Hepatocyte (in vitro differentiated cells): ENCODE data around the gene SLC5A6. TPM values are rescaled to one million over a fixed set of nuclear protein-coding genes. Genes with fewer than 3 reads are reported as not detected.

ENCODE experiments used
- DNase-seq: peaks from one replicate; pipeline ENCODE4 v3.0.0-alpha.2; 2016; ENCODE audit warnings: low spot score
- H2AFZ ChIP-seq: fragments of 200-600 bp; sonication (generic); 2 replicates; pipeline ENCODE4 v1.6.0; 2016; ENCODE audit warnings: antibody characterized with exemption, mild to moderate bottlenecking
- H3K27ac ChIP-seq: fragments of 200-600 bp; sonication (generic); 2 replicates; pipeline ENCODE4 v1.5.1; 2016; ENCODE audit warnings: mild to moderate bottlenecking
- H3K27me3 ChIP-seq: fragments of 200-600 bp; sonication (generic); 2 replicates; pipeline ENCODE4 v1.6.1; 2016
- H3K36me3 ChIP-seq: fragments of 200-600 bp; sonication (generic); replicated peaks from 2 replicates; pipeline ENCODE4 v1.5.1; 2016; ENCODE audit warnings: low read depth; ENCODE audit not compliant: insufficient read depth
- H3K4me1 ChIP-seq: fragments of 200-600 bp; sonication (generic); 2 replicates; pipeline ENCODE4 v1.5.1; 2016; ENCODE audit warnings: mild to moderate bottlenecking, moderate library complexity; ENCODE audit not compliant: insufficient read depth
- H3K4me2 ChIP-seq: fragments of 200-600 bp; sonication (generic); 2 replicates; pipeline ENCODE4 v1.6.0; 2016
- H3K4me3 ChIP-seq: fragments of 200-600 bp; sonication (generic); 2 replicates; pipeline ENCODE4 v1.5.1; 2016; ENCODE audit warnings: mild to moderate bottlenecking
- H3K79me2 ChIP-seq: fragments of 200-600 bp; sonication (generic); 2 replicates; pipeline ENCODE4 v1.6.0; 2017; ENCODE audit warnings: mild to moderate bottlenecking
- H3K9me2 ChIP-seq: fragments of 200-600 bp; sonication (generic); replicated peaks from 2 replicates; pipeline ENCODE4 v1.6.0; 2017; ENCODE audit warnings: mild to moderate bottlenecking; ENCODE audit not compliant: insufficient read depth
- H3K9me3 ChIP-seq: fragments of 200-600 bp; sonication (generic); 2 replicates; pipeline ENCODE4 v1.5.1; 2016; ENCODE audit warnings: low read depth, mild to moderate bottlenecking
- H4K20me1 ChIP-seq: fragments of 200-600 bp; sonication (generic); 2 replicates; pipeline ENCODE4 v1.6.0; 2016; ENCODE audit warnings: mild to moderate bottlenecking; ENCODE audit not compliant: insufficient read depth, poor library complexity, severe bottlenecking
- CTCF ChIP-seq: fragments of 200-600 bp; sonication (generic); IDR thresholded peaks from 2 replicates; pipeline ENCODE4 v1.5.1; 2016; ENCODE audit warnings: antibody characterized with exemption, mild to moderate bottlenecking; ENCODE audit not compliant: poor library complexity
- EZH2 ChIP-seq: fragments of 200-600 bp; sonication (generic); IDR thresholded peaks from 2 replicates; pipeline ENCODE4 v1.6.1; 2016; ENCODE audit warnings: antibody characterized with exemption, mild to moderate bottlenecking, borderline replicate concordance
- EZH2phosphoT487 ChIP-seq: fragments of 200-600 bp; sonication (generic); IDR thresholded peaks from one replicate; pipeline ENCODE4 v1.6.1; 2018; ENCODE audit warnings: antibody characterized with exemption, mild to moderate bottlenecking, low read depth, moderate library complexity; ENCODE audit not compliant: unreplicated experiment, severe bottlenecking
- WGBS: methylation state at CpG from one replicate; pipeline ENCODE4 v1.1.6; 2016; ENCODE audit warnings: low lambda C conversion rate; ENCODE audit errors: missing lambda C conversion rate; 5-methylcytosine and 5-hydroxymethylcytosine counted together
- polyA plus RNA-seq: library from polyadenylated mRNA; unstranded; fragments of >200 nt; fragmentation: Nextera tagmentation; extraction: Ambion mirVana; gene quantifications from 2 replicates; pipeline ENCODE4 v1.2.1, GENCODE V29; 2016
- total RNA-seq: library from RNA; depleted of rRNA; stranded (reverse); fragments of >200 nt; gene quantifications from 2 replicates; pipeline ENCODE4 v1.2.3, GENCODE V29; 2014

The SLC5A6 gene
- total and polyA plus RNA-seq, 2 experiments from 2014 or later: 58.9 to 72.3 TPM

GRCh38 chr2:27158468-27158867, 53.6 kb downstream of the SLC5A6 start:
- TF ChIP-seq EZH2: no peak
- no peak for TF ChIP-seq EZH2phosphoT487
- TF ChIP-seq CTCF: no peak
- Histone ChIP-seq H3K9me2 (no peaks in the 10 kb centered on the region), H3K36me3 (no peaks in the 10 kb centered on the region), H3K4me3 (no peak overlapping the region), H2AFZ (no peak overlapping the region), H3K27me3 (no peaks in the 10 kb centered on the region), H3K9me3 (no peaks in the 10 kb centered on the region), H4K20me1 (no peaks in the 10 kb centered on the region), H3K79me2 (no peaks in the 10 kb centered on the region), H3K4me2 (no peak overlapping the region), H3K27ac (no peak overlapping the region), H3K4me1 (no peaks in the 10 kb centered on the region)
- 62% methylated on average over 5 of the region's 6 CpGs for WGBS
- no peak for DNase-seq

DNA sequence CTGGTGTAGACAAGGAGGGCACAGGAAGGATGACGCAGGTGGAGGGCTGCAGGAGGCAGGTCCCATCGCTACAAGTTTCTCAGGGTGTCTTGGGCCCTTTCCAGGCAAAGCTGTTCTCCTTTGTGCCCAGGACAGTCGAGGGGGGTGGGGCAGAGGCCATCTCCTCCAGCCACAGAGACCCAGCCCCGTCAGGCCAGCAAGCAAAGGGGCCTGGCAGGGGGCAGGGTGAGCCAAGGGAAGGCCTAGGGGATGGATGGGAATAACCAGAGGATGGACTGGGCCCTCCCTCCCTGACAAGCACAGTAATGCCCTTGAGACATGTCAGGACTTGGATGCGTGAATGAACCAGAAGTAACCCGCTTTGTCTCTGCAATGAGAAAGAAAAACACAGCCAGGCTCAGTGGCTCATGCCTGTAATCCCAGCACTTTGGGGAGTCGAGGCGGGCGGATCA, 57.0 kb downstream of the SLC5A6 start:
- no peaks in the 10 kb centered on the region for H3K9me2 ChIP-seq
- TF ChIP-seq EZH2phosphoT487: no peak
- TF ChIP-seq EZH2: no peak
- TF ChIP-seq CTCF: no peak
- H3K36me3 ChIP-seq: no peaks in the 10 kb centered on the region
- 88% methylated on average over 9 of the region's 9 CpGs for WGBS
- no peak for DNase-seq
- no peak overlapping the region for H3K27ac ChIP-seq
- no peaks in the 10 kb centered on the region for H3K4me1 ChIP-seq
- no peak overlapping the region for H2AFZ ChIP-seq
- no peaks in the 10 kb centered on the region for H3K27me3 ChIP-seq
- H4K20me1 ChIP-seq: no peaks in the 10 kb centered on the region
- no peaks in the 10 kb centered on the region for H3K9me3 ChIP-seq
- H3K4me3 ChIP-seq: no peak overlapping the region
- no peak overlapping the region for H3K4me2 ChIP-seq
- no peaks in the 10 kb centered on the region for H3K79me2 ChIP-seq

DNA sequence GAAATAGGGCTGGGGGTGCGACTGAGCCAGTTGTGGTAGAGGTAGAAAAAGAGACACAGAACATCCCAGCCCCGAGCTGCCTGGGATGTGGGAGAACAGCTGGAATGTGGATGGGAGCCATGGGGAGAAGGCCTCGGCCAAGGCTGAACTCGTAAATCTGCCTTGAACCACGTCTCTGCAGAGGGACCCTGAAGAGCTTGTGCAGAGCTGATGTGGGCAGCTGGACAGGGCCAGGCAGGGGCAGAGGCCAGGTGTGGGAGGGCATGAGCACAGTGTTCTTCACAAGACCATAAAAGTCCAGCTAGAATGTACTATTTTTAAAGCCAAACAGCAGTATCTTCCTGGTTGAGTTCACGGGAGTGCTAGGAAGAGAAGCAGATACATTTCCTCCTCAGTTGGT, 57.6 kb downstream of the SLC5A6 start:
- Histone ChIP-seq H3K36me3 (no peaks in the 10 kb centered on the region), H3K9me3 (no peaks in the 10 kb centered on the region), H3K27ac (no peak overlapping the region), H4K20me1 (no peaks in the 10 kb centered on the region), H3K27me3 (no peaks in the 10 kb centered on the region), H3K79me2 (no peaks in the 10 kb centered on the region), H3K9me2 (no peaks in the 10 kb centered on the region), H3K4me1 (no peaks in the 10 kb centered on the region), H2AFZ (no peak overlapping the region), H3K4me3 (no peak overlapping the region), H3K4me2 (no peak overlapping the region)
- DNase-seq: no peak
- TF ChIP-seq EZH2 (no peak), CTCF (no peak), EZH2phosphoT487 (no peak)
- WGBS: 75% methylated on average over 6 of the region's 6 CpGs

DNA sequence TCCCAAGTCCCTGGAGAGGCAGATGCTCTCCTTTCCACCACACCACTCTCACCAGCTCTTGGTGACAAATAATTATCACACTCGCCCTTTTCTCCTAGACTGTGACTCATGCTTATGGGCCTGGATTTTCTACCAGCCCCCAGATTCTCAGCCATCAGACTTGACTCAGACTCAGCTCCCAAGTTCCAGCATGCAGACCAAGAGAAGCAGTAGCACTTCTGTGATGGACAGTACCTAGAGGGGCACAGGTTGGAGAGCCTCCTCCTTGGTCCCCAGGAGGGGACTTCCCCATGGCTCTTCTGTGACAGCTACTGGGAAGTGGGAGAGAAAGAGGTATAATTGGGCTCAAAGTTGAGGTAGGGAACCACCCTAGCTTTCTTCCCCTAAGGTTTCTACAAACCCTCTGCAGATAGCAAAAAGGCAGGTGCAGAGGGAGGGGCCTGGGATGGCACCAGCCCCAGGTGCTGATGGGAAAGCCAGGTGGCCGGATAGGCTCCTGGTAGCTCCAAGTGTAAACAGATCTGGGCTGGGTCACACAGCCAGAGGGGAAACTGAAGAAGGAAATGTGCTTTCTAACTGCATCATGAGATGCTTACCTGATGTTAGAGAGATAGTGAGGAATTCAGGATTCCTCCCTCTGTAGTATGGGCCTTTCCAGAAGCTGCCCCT, 59.1 kb downstream of the SLC5A6 start:
- Histone ChIP-seq H4K20me1 (no peaks in the 10 kb centered on the region), H2AFZ (no peak overlapping the region), H3K27ac (no peak overlapping the region), H3K4me2 (no peak overlapping the region), H3K79me2 (no peaks in the 10 kb centered on the region), H3K9me3 (no peaks in the 10 kb centered on the region), H3K36me3 (no peaks in the 10 kb centered on the region), H3K9me2 (no peaks in the 10 kb centered on the region), H3K4me3 (no peak overlapping the region), H3K27me3 (no peaks in the 10 kb centered on the region), H3K4me1 (no peaks in the 10 kb centered on the region)
- no peak for DNase-seq
- WGBS: 65% methylated on average over 2 of the region's 2 CpGs
- TF ChIP-seq EZH2 (no peak), CTCF (no peak), EZH2phosphoT487 (no peak)
